Cardiac muscle cell (in vitro differentiated cells and primary cell): ENCODE results near the gene TK2. TPM values are rescaled to one million over a fixed set of nuclear protein-coding genes. Genes with fewer than 3 reads are reported as not detected.
A peak's percentile ranks its signal among the peaks of the same experiment; 100 is the strongest.

Experiments
- DNase-seq, 2 donors: peaks; one replicate each; pipeline versions ENCODE4 v3.0.0 to v3.0.0-alpha.2; 2010 to 2017; ENCODE audit warnings: low read depth in 1 of 2, low spot score in 1 of 2
- H3K27ac ChIP-seq: fragments of 200-600 bp; sonication (generic); 2 replicates; pipeline ENCODE4 v1.5.1; 2016
- H3K27me3 ChIP-seq: fragments of 200-600 bp; sonication (generic); 2 replicates; pipeline ENCODE4 v1.6.0; 2016; ENCODE audit warnings: control low read depth
- H3K36me3 ChIP-seq: fragments of 200-600 bp; sonication (generic); 2 replicates; pipeline ENCODE4 v1.5.1; 2016; ENCODE audit warnings: control low read depth
- H3K4me1 ChIP-seq: fragments of 200-600 bp; sonication (generic); 2 replicates; pipeline ENCODE4 v1.8.1; 2017; ENCODE audit warnings: low read depth, mild to moderate bottlenecking, mixed run types
- H3K4me3 ChIP-seq: fragments of 200-600 bp; sonication (generic); 2 replicates; pipeline ENCODE4 v1.5.1; 2016; ENCODE audit warnings: mild to moderate bottlenecking
- H3K9me3 ChIP-seq: fragments of 200-600 bp; sonication (generic); 2 replicates; pipeline ENCODE4 v1.5.1; 2017; ENCODE audit warnings: low read depth, mild to moderate bottlenecking, control low read depth
- CTCF ChIP-seq: IDR thresholded peaks from 2 replicates; pipeline ENCODE4 v1.5.1; 2012; ENCODE audit warnings: low read depth, mild to moderate bottlenecking, low read length
- polyA plus RNA-seq: library from polyadenylated mRNA; unstranded; fragments of >200 nt; fragmentation: Nextera tagmentation; extraction: Ambion mirVana; gene quantifications from 2 replicates; pipeline ENCODE4 v1.2.1, GENCODE V29; 2016
- total RNA-seq: library from RNA; depleted of rRNA; stranded (reverse); fragments of >200 nt; gene quantifications from 2 replicates; pipeline ENCODE4 v1.2.3, GENCODE V29; 2016

The TK2 gene
- total and polyA plus RNA-seq, 2 experiments from 2014 or later = 19.8 to 20.9 TPM

- no peaks in the 10 kb centered on the region for H3K36me3 ChIP-seq
- no peaks in the 10 kb centered on the region for H3K9me3 ChIP-seq
- H3K4me3 ChIP-seq = no peak overlapping the region
- no peaks in the 10 kb centered on the region for H3K4me1 ChIP-seq
- no peaks in the 10 kb centered on the region for H3K27me3 ChIP-seq
- DNase-seq = no peak
- no peak overlapping the region for H3K27ac ChIP-seq
- TF ChIP-seq CTCF = no peak
These were observed 38.1 kb upstream of the TK2 start for GRCh38 chr16:66587881-66588600.

- no peak for DNase-seq
- H3K4me3 ChIP-seq = no peak overlapping the region
- TF ChIP-seq CTCF = no peak
These were observed 35.7 kb upstream of the TK2 start for GRCh38 chr16:66585481-66586239.

DNA sequence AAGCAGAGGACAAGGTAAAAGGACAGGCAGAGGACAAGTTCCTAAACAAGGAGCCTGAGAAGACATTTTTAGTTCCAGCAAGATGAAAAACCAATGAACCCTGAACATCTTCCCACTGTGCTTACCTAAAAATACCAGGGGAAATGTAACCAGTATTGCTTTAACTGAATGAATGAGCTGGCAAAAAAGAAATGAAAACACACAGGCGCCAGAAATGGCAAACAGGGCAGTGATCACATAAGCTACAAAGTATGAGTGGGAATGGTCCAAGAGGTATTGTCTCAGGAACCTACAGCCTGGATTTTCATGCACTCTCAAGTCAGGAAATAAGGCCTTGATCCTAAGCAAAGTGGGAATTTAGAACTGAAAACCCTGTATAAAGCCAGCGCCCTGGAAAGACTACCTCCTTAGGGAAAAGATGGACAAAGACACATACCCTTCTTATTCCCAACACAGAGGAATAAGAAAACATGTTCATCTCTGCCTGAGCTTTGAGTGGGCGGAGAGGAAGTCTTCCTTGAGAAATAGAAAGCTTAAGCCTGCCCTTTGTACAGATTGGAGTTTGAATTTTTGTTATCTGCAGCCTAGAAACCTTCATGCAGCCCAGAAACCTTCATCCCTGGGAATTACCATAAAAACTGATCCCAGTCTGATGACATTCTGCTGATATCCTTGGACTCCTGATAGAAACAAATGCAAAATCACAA is 31.5 kb upstream of the TK2 start:
- Histone ChIP-seq H3K27me3 (peaks cover 45% of the 10 kb centered on the region), H3K4me3 (no peak overlapping the region), H3K9me3 (no peaks in the 10 kb centered on the region), H3K27ac (no peak overlapping the region), H3K36me3 (no peaks in the 10 kb centered on the region), H3K4me1 (peaks cover 3% of the 10 kb centered on the region)
- DNase-seq = peak in 1 of 2 donors; percentile 34
- TF ChIP-seq CTCF = no peak

More at GRCh38 chr16:66585481-66586239, 35.7 kb upstream of the TK2 start:
- H3K9me3 ChIP-seq = no peaks in the 10 kb centered on the region
- H3K27ac ChIP-seq = no peak overlapping the region
- no peaks in the 10 kb centered on the region for H3K36me3 ChIP-seq
- H3K4me1 ChIP-seq = peaks cover 3% of the 10 kb centered on the region
- H3K27me3 ChIP-seq = peaks cover 5% of the 10 kb centered on the region

- no peaks in the 10 kb centered on the region for H3K9me3 ChIP-seq
- no peak overlapping the region for H3K27ac ChIP-seq
- peaks cover 3% of the 10 kb centered on the region for H3K4me1 ChIP-seq
- H3K36me3 ChIP-seq = no peaks in the 10 kb centered on the region
- no peak for TF ChIP-seq CTCF
- H3K4me3 ChIP-seq = no peak overlapping the region
- DNase-seq = peak; percentile 17 to 69
- H3K27me3 ChIP-seq = peaks cover 45% of the 10 kb centered on the region
These were observed 30.8 kb upstream of the TK2 start for GRCh38 chr16:66580605-66581209.
